Measurements from ENCODE around the gene CACNA1C. TPM values are rescaled to one million over a fixed set of nuclear protein-coding genes. Genes with fewer than 3 reads are reported as not detected.

Gene CACNA1C
- total and polyA plus RNA-seq, 2 of the 4 experiments (the other 2 are of a cell fraction), result 1.6 to 2.6 TPM

DNA sequence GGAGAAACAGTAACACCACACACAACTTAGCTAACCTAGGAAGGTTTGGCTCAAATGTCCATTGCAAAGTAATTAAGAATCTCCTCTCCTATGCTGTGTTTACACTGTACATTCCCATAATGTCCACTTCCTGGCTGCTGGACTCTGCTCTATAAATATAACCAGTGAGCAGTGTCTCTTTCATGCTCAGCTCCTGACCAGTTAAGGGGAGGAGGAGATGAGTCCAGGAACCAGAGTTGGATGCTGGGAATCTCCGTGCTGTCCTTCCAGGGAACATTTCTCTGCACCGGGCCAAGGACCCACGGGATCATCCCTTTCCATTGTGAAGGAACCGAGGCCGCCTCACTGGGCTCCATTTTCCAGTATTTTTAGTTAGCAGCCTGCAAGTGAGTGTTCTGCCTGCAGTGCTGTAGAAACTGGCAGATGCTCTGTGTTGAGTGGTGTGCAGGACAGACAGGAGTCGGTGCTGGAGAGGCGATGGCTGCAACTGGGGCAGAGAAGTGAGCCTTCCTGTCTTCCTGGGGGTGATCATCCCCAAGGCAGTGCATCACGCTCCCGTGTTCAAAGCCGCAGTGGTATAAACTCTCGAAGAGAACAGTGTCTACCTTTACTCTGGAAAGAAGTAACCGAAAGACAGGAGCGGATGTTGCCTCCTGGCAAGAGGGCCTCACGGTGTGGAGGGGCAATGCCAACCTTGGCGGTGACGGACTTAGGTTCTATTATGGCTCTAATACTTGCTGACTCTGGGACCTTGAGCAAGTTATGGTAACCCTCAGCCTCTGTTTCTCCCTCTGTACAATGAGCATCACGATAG lies 195.5 kb downstream of the CACNA1C start:
- Histone ChIP-seq H3K4me3 (ENCODE audit: insufficient read depth, low read depth, low read length) (no peak overlapping the region), H3K14ac (replicated peaks; ENCODE audit: low read depth, low read length) (peak overlapping the region; percentile 93), H3K18ac (ENCODE audit: low read depth, low read length) (peak overlapping the region; percentile 85), H3K23ac (ENCODE audit: low read depth, low read length) (peak overlapping the region; percentile 72), H2AFZ (replicated peaks; ENCODE audit: low read length, poor library complexity) (peak overlapping the region; percentile 86), H3K9ac (ENCODE audit: low read depth, low read length) (peak overlapping the region; percentile 34), H3K4ac (ENCODE audit: low read depth, low read length) (peak overlapping the region; percentile 95), H4K8ac (ENCODE audit: low read depth in 2 of 2, low read length in 2 of 2) (peak overlapping the region; percentile 80 to 90), H2BK15ac (ENCODE audit: low read depth, low read length) (peak overlapping the region; percentile 96; the same call in 2 of the 3 replicates), H3K4me1 (ENCODE audit: control insufficient read depth, insufficient read depth, low read length) (peaks cover 58% of the 10 kb centered on the region), H2AK9ac (replicated peaks; ENCODE audit: low read depth, low read length, poor library complexity) (peak overlapping the region; percentile 77), H2AK5ac (ENCODE audit: low read depth, low read length) (peak overlapping the region; percentile 99), H4K5ac (ENCODE audit: low read depth, low read length) (peak overlapping the region; percentile 25), H3K27me3 (ENCODE audit: control insufficient read depth, insufficient read depth, low read length) (no peaks in the 10 kb centered on the region), H3K79me1 (ENCODE audit: low read depth in 1 of 2, low read length in 2 of 2) (peaks cover 9 to 52% of the 10 kb centered on the region in 2 experiments; a peak in 3 of 4 replicates), H2BK5ac (ENCODE audit: low read depth, low read length, poor library complexity, severe bottlenecking) (peak overlapping the region; percentile 96), H4K20me1 (ENCODE audit: insufficient read depth, low read length) (0 out of 2 replicates have a peak, but pooled peaks cover 3% of the 10 kb centered on the region), H3K27ac (ENCODE audit: insufficient read depth, low read length) (peak overlapping the region; percentile 86), H3K9me1 (ENCODE audit: insufficient read depth, low read length) (peaks cover 47% of the 10 kb centered on the region), H2BK120ac (ENCODE audit: low read depth, low read length) (peak overlapping the region; percentile 96), H2BK20ac (ENCODE audit: low read depth, low read length) (peak overlapping the region; percentile 96), H3K4me2 (ENCODE audit: low read depth, low read length) (peak overlapping the region; percentile 13), H3K56ac (ENCODE audit: extremely low read depth, insufficient read depth, low read length) (peak overlapping the region; percentile 84), H3K36me3 (ENCODE audit: control insufficient read depth, insufficient read depth, low read length) (no peaks in the 10 kb centered on the region), H3K9me3 (ENCODE audit: control insufficient read depth, insufficient read depth, low read length) (no peaks in the 10 kb centered on the region), H4K91ac (ENCODE audit: insufficient read depth, low read depth, low read length) (peak overlapping the region; percentile 97)
- no TSS peak for BruUV-seq (replicated peaks)
- intact Hi-C loops (cut with micrococcal nuclease) (loop anchor here (2.0 kb wide), 2 partner anchors 37 to 67 kb away; no protein-coding TSS in a partner anchor), dilution Hi-C loops (cut with HindIII; ENCODE audit: low sequenced_read_pairs, unreplicated experiment) (no loop called here), in situ Hi-C loops (cut with MboI; ENCODE audit: low sequenced_read_pairs) (no loop called here)
- ChIA-PET POLR2A (ENCODE audit: unreplicated experiment) (no interaction called here), CTCF (no interaction called here)
- DNase-seq (peak; percentile 91), ATAC-seq (ENCODE audit: low read depth) (peak; percentile 74)
- WGBS, 2 experiments (ENCODE audit: extremely low coverage in 2 of 2, insufficient read length in 1 of 2), result 45% methylated on average over 12 of the region's 17 CpGs; no CpG with 5 or more reads in 1 of the 2 experiments
- TF ChIP-seq POLR2A (IDR thresholded peaks at IDR 0.05; ENCODE audit: low read depth, low read length) (peak; percentile 52; the same call in 1 of the 2 replicates), CEBPB (IDR thresholded peaks at IDR 0.05; ENCODE audit: low read depth, low read length) (no peak), RCOR1 (IDR thresholded peaks at IDR 0.05; ENCODE audit: insufficient replicate concordance, low read length) (no peak), MXI1 (IDR thresholded peaks at IDR 0.05; ENCODE audit: borderline replicate concordance, low read depth, low read length) (no peak), CHD1 (IDR thresholded peaks at IDR 0.05; ENCODE audit: low read depth, low read length) (no peak), BHLHE40 (IDR thresholded peaks at IDR 0.05; ENCODE audit: low read depth, low read length) (no peak), MAZ (IDR thresholded peaks at IDR 0.05; ENCODE audit: borderline replicate concordance, low read depth, low read length) (no peak; the same call in 1 of the 2 replicates), MAFK (IDR thresholded peaks at IDR 0.05; ENCODE audit: low read depth, low read length) (no peak), SMC3 (IDR thresholded peaks at IDR 0.05; ENCODE audit: low read depth, low read length) (no peak), FOS (IDR thresholded peaks at IDR 0.05; ENCODE audit: low read depth, low read length) (no peak), RAD21 (IDR thresholded peaks at IDR 0.05; ENCODE audit: low read length) (peak; percentile 19; the same call in 1 of the 2 replicates)
- TF ChIP-seq, protein P1, sequence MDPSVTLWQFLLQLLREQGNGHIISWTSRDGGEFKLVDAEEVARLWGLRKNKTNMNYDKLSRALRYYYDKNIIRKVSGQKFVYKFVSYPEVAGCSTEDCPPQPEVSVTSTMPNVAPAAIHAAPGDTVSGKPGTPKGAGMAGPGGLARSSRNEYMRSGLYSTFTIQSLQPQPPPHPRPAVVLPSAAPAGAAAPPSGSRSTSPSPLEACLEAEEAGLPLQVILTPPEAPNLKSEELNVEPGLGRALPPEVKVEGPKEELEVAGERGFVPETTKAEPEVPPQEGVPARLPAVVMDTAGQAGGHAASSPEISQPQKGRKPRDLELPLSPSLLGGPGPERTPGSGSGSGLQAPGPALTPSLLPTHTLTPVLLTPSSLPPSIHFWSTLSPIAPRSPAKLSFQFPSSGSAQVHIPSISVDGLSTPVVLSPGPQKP (IDR thresholded peaks at IDR 0.05; ENCODE audit: borderline replicate concordance, low read depth, low read length), result no peak
- TF ChIP-seq, protein P2, sequence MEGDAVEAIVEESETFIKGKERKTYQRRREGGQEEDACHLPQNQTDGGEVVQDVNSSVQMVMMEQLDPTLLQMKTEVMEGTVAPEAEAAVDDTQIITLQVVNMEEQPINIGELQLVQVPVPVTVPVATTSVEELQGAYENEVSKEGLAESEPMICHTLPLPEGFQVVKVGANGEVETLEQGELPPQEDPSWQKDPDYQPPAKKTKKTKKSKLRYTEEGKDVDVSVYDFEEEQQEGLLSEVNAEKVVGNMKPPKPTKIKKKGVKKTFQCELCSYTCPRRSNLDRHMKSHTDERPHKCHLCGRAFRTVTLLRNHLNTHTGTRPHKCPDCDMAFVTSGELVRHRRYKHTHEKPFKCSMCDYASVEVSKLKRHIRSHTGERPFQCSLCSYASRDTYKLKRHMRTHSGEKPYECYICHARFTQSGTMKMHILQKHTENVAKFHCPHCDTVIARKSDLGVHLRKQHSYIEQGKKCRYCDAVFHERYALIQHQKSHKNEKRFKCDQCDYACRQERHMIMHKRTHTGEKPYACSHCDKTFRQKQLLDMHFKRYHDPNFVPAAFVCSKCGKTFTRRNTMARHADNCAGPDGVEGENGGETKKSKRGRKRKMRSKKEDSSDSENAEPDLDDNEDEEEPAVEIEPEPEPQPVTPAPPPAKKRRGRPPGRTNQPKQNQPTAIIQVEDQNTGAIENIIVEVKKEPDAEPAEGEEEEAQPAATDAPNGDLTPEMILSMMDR (conservative IDR thresholded peaks at IDR 0.05; ENCODE audit: low read depth, low read length), result no peak
- TF ChIP-seq, protein P3, sequence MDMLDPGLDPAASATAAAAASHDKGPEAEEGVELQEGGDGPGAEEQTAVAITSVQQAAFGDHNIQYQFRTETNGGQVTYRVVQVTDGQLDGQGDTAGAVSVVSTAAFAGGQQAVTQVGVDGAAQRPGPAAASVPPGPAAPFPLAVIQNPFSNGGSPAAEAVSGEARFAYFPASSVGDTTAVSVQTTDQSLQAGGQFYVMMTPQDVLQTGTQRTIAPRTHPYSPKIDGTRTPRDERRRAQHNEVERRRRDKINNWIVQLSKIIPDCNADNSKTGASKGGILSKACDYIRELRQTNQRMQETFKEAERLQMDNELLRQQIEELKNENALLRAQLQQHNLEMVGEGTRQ (IDR thresholded peaks at IDR 0.05; ENCODE audit: low read depth, low read length), result no peak

Measured in IMR-90 (cell line).